ENCODE results near the gene RBMS2. TPM values are rescaled to one million over a fixed set of nuclear protein-coding genes. Genes with fewer than 3 reads are reported as not detected.
A peak's percentile ranks its signal among the peaks of the same experiment; 100 is the strongest.

Gene RBMS2
- total RNA-seq, 1 donor from 2014 or later: 6.6 TPM

- ATAC-seq (peak; percentile 41), DNase-seq (ENCODE audit: low spot score) (peak; percentile 57)
Measured at GRCh38 chr12:56629459-56630179, 108.0 kb downstream of the RBMS2 start.

- ATAC-seq (peak; percentile 76), DNase-seq (ENCODE audit: low spot score) (peak; percentile 90)
Measured at GRCh38 chr12:56630180-56630632, 108.6 kb downstream of the RBMS2 start, which contains the start of gene BAZ2A. TSS of gene BAZ2A (minus strand) at chr12:56630326. CDS start at chr12:56617530, 12,796 bp downstream.

GRCh38 chr12:56631790-56632700 lies 110.4 kb downstream of the RBMS2 start:
- ATAC-seq (peak; percentile 7), DNase-seq (ENCODE audit: low spot score) (peak; percentile 75)

GRCh38 chr12:56632701-56633467 lies 111.3 kb downstream of the RBMS2 start:
- DNase-seq (ENCODE audit: low spot score) (no peak), ATAC-seq (no peak)

- DNase-seq (ENCODE audit: low spot score): no peak
- ATAC-seq: no peak
Measured at GRCh38 chr12:56633468-56634241, 112.0 kb downstream of the RBMS2 start.

- peak; percentile 13 for ATAC-seq
- DNase-seq (ENCODE audit: low spot score): peak; percentile 70
Measured at GRCh38 chr12:56634242-56634836, 112.7 kb downstream of the RBMS2 start.

- DNase-seq (ENCODE audit: low spot score): peak; percentile 85
- peak; percentile 57 for ATAC-seq
Measured at GRCh38 chr12:56634837-56635791, 113.5 kb downstream of the RBMS2 start.

GRCh38 chr12:56635806-56636674 lies 114.4 kb downstream of the RBMS2 start:
- ATAC-seq: peak; percentile 75
- DNase-seq (ENCODE audit: low spot score): peak; percentile 91

GRCh38 chr12:56636675-56637540 lies 115.3 kb downstream of the RBMS2 start:
- DNase-seq (ENCODE audit: low spot score): peak; percentile 98
- peak; percentile 73 for ATAC-seq

GRCh38 chr12:56637621-56638020 lies 116.0 kb downstream of the RBMS2 start:
- ATAC-seq: no peak
- no peak for DNase-seq (ENCODE audit: low spot score)

- DNase-seq (ENCODE audit: low spot score): no peak
- no peak for ATAC-seq
Measured at GRCh38 chr12:56641219-56641618, 119.6 kb downstream of the RBMS2 start.

- no peak for DNase-seq (ENCODE audit: low spot score)
- no peak for ATAC-seq
Measured at GRCh38 chr12:56644654-56645053, 123.0 kb downstream of the RBMS2 start.

GRCh38 chr12:56645201-56645716 lies 123.6 kb downstream of the RBMS2 start:
- DNase-seq (ENCODE audit: low spot score) (peak; percentile 54), ATAC-seq (peak; percentile 28)

Data from left lobe of liver (tissue), 2 donors.